Measurements from ENCODE around the gene SLC35D3.
"Not testable (repeated sequence)": the region's sequence is repeated elsewhere in the genome, so short reads cannot be mapped to it uniquely, and the experiment has no call there.

SLC35D3 gene

DNA sequence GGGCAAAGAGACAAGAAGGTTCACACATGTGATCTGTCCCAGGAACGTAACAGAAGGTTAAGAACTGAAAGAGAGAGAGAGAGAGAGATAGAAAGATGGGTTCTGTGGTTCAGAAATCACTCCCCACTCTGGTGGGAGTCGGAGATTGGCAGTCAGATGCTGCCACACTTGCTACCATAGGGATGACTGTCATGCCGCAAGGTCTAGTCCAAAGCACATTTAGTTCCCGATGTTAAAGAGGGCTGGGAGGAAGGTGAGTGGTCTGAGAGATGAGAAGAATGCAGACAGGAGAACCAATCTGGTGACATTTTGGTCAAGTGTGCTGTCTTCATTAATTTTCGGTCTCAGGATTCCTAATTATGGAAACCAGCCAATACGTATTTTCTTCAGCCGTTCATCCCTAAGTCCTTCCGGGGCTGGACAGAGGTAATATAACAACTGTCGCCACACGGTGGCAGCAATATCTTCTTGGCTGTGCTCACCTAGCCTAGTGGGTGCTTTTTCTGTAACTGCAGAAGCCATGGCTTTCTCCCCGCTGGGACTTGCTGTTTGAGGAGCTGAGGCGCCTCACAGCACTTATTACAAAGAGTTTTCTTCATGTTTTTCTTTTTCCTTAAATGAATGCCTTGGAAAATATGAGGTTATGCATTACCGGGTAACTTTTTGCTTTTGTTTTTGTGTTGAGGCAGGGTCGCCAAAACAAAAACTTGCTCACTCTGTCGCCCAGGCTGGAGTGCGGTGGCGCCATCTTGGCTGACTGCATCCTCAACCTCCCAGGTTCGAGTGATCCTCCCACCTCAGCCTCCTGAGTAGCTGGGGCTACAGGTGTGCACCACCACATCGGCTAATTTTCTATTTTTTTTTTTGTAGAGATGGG is 46.0 kb downstream of the SLC35D3 start:
- peak; percentile 54 for DNase-seq

GRCh38 chr6:136968837-136969236 is 46.7 kb downstream of the SLC35D3 start:
- DNase-seq = no peak

DNA sequence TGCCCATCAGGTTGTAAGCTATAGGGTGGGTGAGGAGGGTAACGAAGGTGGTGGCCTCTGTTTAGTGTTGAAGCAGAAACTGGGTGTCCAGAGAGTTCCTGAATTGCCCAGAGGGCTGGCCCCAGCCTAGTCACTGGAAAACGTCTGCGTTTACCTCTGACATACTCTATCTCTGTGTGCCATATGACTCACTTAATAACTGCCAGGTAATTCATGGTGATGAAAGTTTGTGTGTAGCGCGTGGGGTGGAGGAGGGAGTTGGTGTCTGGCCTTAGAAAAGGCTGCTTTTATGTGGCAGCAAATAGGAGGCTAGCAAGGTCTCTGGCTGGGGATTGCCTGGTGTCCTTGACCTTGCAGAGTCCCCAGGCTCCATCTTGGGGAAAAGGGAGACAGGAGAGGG is 47.3 kb downstream of the SLC35D3 start:
- DNase-seq = no peak

- DNase-seq = no peak
Measured at GRCh38 chr6:136969930-136970329, 47.8 kb downstream of the SLC35D3 start.

- DNase-seq = no peak
Measured at GRCh38 chr6:136971609-136972008, 49.5 kb downstream of the SLC35D3 start.

DNA sequence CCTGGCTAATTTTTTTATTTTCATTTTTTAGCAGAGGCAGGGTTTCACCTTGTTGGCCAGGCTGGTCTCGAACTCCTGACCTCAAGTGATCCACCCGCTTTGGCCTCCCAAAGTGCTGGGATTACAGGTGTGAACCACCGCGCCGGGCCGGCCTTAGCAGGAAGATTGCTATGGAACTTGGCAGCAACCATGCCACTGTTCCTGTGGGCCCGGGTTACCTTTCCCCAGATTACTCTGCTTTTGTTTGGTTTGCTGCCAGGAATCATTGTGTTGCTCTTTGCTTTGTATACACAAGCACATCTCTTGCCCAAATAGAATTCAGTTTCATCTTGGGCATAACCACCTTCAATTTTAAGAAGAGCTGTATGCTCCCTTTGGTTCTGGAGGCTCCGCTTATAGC is 51.7 kb downstream of the SLC35D3 start:
- not testable (repeated sequence) for DNase-seq
